GM23338 (cell line): ENCODE data around the gene PML. TPM values are rescaled to one million over a fixed set of nuclear protein-coding genes. Genes with fewer than 3 reads are reported as not detected.

Experiments
- ATAC-seq: fragments of 200-7000 bp; cut with Tn5 transposase; 3 replicates; pipeline ENCODE4 v1.9.1; 2020
- DNase-seq: peaks from one replicate; pipeline ENCODE4 v3.0.0-alpha.2; 2015; ENCODE audit warnings: low spot score
- H2AFZ ChIP-seq: fragments of 200-600 bp; sonication (generic); 2 replicates; pipeline ENCODE4 v1.8.0; 2016; ENCODE audit warnings: antibody characterized with exemption, mild to moderate bottlenecking, moderate library complexity
- H3F3A ChIP-seq: fragments of 200-600 bp; sonication (generic); replicated peaks from 2 replicates; pipeline ENCODE4 v1.8.0; 2017; ENCODE audit warnings: antibody characterized with exemption, mixed run types, low read depth
- H3K27ac ChIP-seq: fragments of 200-600 bp; sonication (generic); 2 replicates; pipeline ENCODE4 v1.6.1; 2016; ENCODE audit warnings: low read depth
- H3K27me3 ChIP-seq: fragments of 200-600 bp; sonication (generic); 2 replicates; pipeline ENCODE4 v1.8.0; 2016; ENCODE audit warnings: mild to moderate bottlenecking, mixed run types, moderate library complexity; ENCODE audit not compliant: insufficient read depth
- H3K36me3 ChIP-seq: fragments of 200-600 bp; sonication (generic); 2 replicates; pipeline ENCODE4 v1.8.0; 2016; ENCODE audit warnings: mild to moderate bottlenecking; ENCODE audit not compliant: insufficient read depth
- H3K4me1 ChIP-seq: fragments of 200-600 bp; sonication (generic); 2 replicates; pipeline ENCODE4 v1.8.0; 2016; ENCODE audit warnings: mild to moderate bottlenecking, moderate library complexity; ENCODE audit not compliant: insufficient read depth
- H3K4me2 ChIP-seq: fragments of 200-600 bp; sonication (generic); 2 replicates; pipeline ENCODE4 v1.7.1; 2017; ENCODE audit warnings: mixed run types
- H3K4me3 ChIP-seq: fragments of 200-600 bp; sonication (generic); 2 replicates; pipeline ENCODE4 v1.6.1; 2016; ENCODE audit warnings: mixed run types
- H3K79me2 ChIP-seq: fragments of 200-600 bp; sonication (generic); replicated peaks from 2 replicates; pipeline ENCODE4 v1.8.0; 2017; ENCODE audit warnings: mild to moderate bottlenecking; ENCODE audit not compliant: insufficient read depth
- H3K9me2 ChIP-seq: fragments of 200-600 bp; sonication (generic); 2 replicates; pipeline ENCODE4 v1.8.0; 2017; ENCODE audit not compliant: insufficient read depth
- H4K20me1 ChIP-seq: fragments of 200-600 bp; sonication (generic); replicated peaks from 2 replicates; pipeline ENCODE4 v1.8.0; 2017; ENCODE audit warnings: mild to moderate bottlenecking; ENCODE audit not compliant: insufficient read depth
- H3K27ac Mint-ChIP-seq: 2 replicates; pipeline ENCODE4 v1.8.0; 2020; ENCODE audit warnings: inconsistent platforms, mild to moderate bottlenecking, moderate library complexity, mixed read lengths
- H3K27me3 Mint-ChIP-seq: 3 replicates; pipeline ENCODE4 v1.8.0; 2022; ENCODE audit warnings: low read depth, mild to moderate bottlenecking, moderate library complexity, mixed read lengths, inconsistent platforms; ENCODE audit not compliant: insufficient read depth, poor library complexity
- H3K36me3 Mint-ChIP-seq: 3 replicates; pipeline ENCODE4 v1.8.0; 2021; ENCODE audit warnings: low read depth, mild to moderate bottlenecking, inconsistent platforms, moderate library complexity, mixed read lengths
- H3K4me1 Mint-ChIP-seq: 3 replicates; pipeline ENCODE4 v1.8.0; 2020; ENCODE audit warnings: mild to moderate bottlenecking, inconsistent platforms, mixed read lengths
- H3K4me3 Mint-ChIP-seq: 3 replicates; pipeline ENCODE4 v1.8.0; 2021; ENCODE audit warnings: moderate library complexity, mild to moderate bottlenecking, inconsistent platforms, mixed read lengths
- H3K9me3 Mint-ChIP-seq: 3 replicates; pipeline ENCODE4 v1.8.0; 2020; ENCODE audit warnings: moderate library complexity, mild to moderate bottlenecking, inconsistent platforms, mixed read lengths
- CREB1 ChIP-seq: fragments of 250-450 bp; sonication (Bioruptor Pico); IDR thresholded peaks from 2 replicates; pipeline ENCODE4 v1.5.0; 2020; ENCODE audit warnings: low read depth, mild to moderate bottlenecking, moderate library complexity
- EZH2 ChIP-seq: fragments of 200-600 bp; sonication (generic); IDR thresholded peaks from one replicate; pipeline ENCODE4 v1.8.0; 2017; ENCODE audit warnings: antibody characterized with exemption, mild to moderate bottlenecking, low read depth; ENCODE audit not compliant: unreplicated experiment
- EZH2phosphoT487 ChIP-seq: fragments of 200-600 bp; sonication (generic); IDR thresholded peaks from one replicate; pipeline ENCODE4 v1.8.1; 2018; ENCODE audit warnings: antibody characterized with exemption; ENCODE audit not compliant: unreplicated experiment
- JUNB ChIP-seq: IDR thresholded peaks from one replicate; pipeline ENCODE4 v1.6.1; 2016; ENCODE audit warnings: antibody characterized with exemption; ENCODE audit not compliant: unreplicated experiment
- NANOG ChIP-seq: IDR thresholded peaks from 2 replicates; pipeline ENCODE4 v1.6.1; 2016; ENCODE audit warnings: antibody characterized with exemption, borderline replicate concordance
- POLR2AphosphoS5 ChIP-seq: IDR thresholded peaks from 2 replicates; pipeline ENCODE4 v1.6.1; 2016; ENCODE audit warnings: antibody characterized with exemption, low read depth
- STAT1 ChIP-seq: IDR thresholded peaks from one replicate; pipeline ENCODE4 v1.6.1; 2016; ENCODE audit warnings: antibody characterized with exemption; ENCODE audit not compliant: unreplicated experiment
- ZNF114 ChIP-seq: fragments of 250-450 bp; sonication (Bioruptor Pico); IDR thresholded peaks from 2 replicates; pipeline ENCODE4 v1.5.0; 2020; ENCODE audit warnings: mild to moderate bottlenecking, moderate library complexity
- polyA plus RNA-seq: library from polyadenylated mRNA; unstranded; fragments of >200 nt; fragmentation: Nextera tagmentation; extraction: Ambion mirVana; gene quantifications from 2 replicates; pipeline ENCODE4 v1.2.1, GENCODE V29; 2016
- total RNA-seq: library from RNA; depleted of rRNA; stranded (reverse); fragments of >200 nt; shearing (Covaris generic); gene quantifications from 2 replicates; pipeline ENCODE4 v1.2.3, GENCODE V29; 2014
- TF ChIP-seq, protein P1 (sequence below), 2 experiments: fragments of 200-600 bp in 1 of 2; sonication (generic) in 1 of 2; conservative IDR thresholded peaks; 2 replicates each; pipeline versions ENCODE4 v1.5.1 to v1.6.1; 2016 to 2017; ENCODE audit warnings: antibody characterized with exemption in 2 of 2, low read depth in 2 of 2, mild to moderate bottlenecking in 2 of 2, moderate library complexity in 1 of 2
- TF ChIP-seq, protein P2 (sequence below): fragments of 250-450 bp; sonication (Bioruptor Pico); IDR thresholded peaks from 2 replicates; pipeline ENCODE4 v1.5.0; 2020; ENCODE audit warnings: mild to moderate bottlenecking, moderate library complexity
- TF ChIP-seq, protein P3 (sequence below): IDR thresholded peaks from 2 replicates; pipeline ENCODE4 v1.6.1; 2016; ENCODE audit warnings: antibody characterized with exemption

The PML gene
- total and polyA plus RNA-seq, 2 experiments from 2014 or later, result 19.0 to 73.1 TPM

DNA sequence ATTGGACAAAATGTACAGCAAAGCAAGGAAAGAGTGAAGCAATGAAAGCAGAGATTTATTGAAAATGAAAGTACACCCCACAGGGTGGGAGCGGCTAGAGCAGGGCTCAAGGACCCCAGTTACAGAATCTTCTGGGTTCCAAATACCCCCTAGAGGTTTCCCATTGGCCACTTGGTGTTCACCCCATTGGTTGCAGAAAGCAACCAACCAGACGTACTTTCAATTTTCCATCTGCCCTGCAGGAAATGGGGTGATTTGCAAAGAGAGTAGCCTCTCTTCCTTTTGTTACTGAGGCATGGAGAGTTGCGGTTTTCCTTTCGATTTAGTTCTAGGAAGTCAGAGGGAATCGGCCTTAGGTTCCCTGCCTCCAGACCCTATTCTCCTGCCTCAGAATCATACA lies 2.4 kb downstream of the PML start:
- Histone ChIP-seq H3F3A (no peaks in the 10 kb centered on the region), H3K27ac (no peak overlapping the region), H3K4me3 (peak overlapping the region; percentile 10; the same call in 1 of the 2 replicates), H3K27me3 (peaks cover 4% of the 10 kb centered on the region; the same call in 1 of the 2 replicates), H3K9me2 (no peaks in the 10 kb centered on the region), H3K36me3 (peaks cover 12% of the 10 kb centered on the region; the same call in 1 of the 2 replicates), H4K20me1 (peaks cover 13% of the 10 kb centered on the region), H3K4me2 (peak overlapping the region; percentile 2; the same call in 1 of the 2 replicates), H3K4me1 (peaks cover 9% of the 10 kb centered on the region), H2AFZ (no peak overlapping the region), H3K79me2 (peaks cover 48% of the 10 kb centered on the region)
- Mint-ChIP-seq H3K4me3 (peak overlapping the region; percentile 16; the same call in 2 of the 3 replicates), H3K36me3 (peaks cover 10% of the 10 kb centered on the region; the same call in 2 of the 3 replicates), H3K4me1 (peaks cover 21% of the 10 kb centered on the region), H3K9me3 (no peaks in the 10 kb centered on the region), H3K27me3 (peaks cover 18% of the 10 kb centered on the region), H3K27ac (peak overlapping the region; percentile 59; the same call in 1 of the 2 replicates)
- TF ChIP-seq EZH2 (no peak), POLR2AphosphoS5 (no peak), JUNB (no peak), NANOG (no peak), CREB1 (no peak), STAT1 (no peak), EZH2phosphoT487 (no peak), ZNF114 (CRISPR knock-in tag) (no peak)
- TF ChIP-seq, protein P1, sequence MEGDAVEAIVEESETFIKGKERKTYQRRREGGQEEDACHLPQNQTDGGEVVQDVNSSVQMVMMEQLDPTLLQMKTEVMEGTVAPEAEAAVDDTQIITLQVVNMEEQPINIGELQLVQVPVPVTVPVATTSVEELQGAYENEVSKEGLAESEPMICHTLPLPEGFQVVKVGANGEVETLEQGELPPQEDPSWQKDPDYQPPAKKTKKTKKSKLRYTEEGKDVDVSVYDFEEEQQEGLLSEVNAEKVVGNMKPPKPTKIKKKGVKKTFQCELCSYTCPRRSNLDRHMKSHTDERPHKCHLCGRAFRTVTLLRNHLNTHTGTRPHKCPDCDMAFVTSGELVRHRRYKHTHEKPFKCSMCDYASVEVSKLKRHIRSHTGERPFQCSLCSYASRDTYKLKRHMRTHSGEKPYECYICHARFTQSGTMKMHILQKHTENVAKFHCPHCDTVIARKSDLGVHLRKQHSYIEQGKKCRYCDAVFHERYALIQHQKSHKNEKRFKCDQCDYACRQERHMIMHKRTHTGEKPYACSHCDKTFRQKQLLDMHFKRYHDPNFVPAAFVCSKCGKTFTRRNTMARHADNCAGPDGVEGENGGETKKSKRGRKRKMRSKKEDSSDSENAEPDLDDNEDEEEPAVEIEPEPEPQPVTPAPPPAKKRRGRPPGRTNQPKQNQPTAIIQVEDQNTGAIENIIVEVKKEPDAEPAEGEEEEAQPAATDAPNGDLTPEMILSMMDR (conservative IDR thresholded peaks at IDR 0.05; ENCODE audit: low read depth in 2 of 2), result no peak
- TF ChIP-seq, protein P2, sequence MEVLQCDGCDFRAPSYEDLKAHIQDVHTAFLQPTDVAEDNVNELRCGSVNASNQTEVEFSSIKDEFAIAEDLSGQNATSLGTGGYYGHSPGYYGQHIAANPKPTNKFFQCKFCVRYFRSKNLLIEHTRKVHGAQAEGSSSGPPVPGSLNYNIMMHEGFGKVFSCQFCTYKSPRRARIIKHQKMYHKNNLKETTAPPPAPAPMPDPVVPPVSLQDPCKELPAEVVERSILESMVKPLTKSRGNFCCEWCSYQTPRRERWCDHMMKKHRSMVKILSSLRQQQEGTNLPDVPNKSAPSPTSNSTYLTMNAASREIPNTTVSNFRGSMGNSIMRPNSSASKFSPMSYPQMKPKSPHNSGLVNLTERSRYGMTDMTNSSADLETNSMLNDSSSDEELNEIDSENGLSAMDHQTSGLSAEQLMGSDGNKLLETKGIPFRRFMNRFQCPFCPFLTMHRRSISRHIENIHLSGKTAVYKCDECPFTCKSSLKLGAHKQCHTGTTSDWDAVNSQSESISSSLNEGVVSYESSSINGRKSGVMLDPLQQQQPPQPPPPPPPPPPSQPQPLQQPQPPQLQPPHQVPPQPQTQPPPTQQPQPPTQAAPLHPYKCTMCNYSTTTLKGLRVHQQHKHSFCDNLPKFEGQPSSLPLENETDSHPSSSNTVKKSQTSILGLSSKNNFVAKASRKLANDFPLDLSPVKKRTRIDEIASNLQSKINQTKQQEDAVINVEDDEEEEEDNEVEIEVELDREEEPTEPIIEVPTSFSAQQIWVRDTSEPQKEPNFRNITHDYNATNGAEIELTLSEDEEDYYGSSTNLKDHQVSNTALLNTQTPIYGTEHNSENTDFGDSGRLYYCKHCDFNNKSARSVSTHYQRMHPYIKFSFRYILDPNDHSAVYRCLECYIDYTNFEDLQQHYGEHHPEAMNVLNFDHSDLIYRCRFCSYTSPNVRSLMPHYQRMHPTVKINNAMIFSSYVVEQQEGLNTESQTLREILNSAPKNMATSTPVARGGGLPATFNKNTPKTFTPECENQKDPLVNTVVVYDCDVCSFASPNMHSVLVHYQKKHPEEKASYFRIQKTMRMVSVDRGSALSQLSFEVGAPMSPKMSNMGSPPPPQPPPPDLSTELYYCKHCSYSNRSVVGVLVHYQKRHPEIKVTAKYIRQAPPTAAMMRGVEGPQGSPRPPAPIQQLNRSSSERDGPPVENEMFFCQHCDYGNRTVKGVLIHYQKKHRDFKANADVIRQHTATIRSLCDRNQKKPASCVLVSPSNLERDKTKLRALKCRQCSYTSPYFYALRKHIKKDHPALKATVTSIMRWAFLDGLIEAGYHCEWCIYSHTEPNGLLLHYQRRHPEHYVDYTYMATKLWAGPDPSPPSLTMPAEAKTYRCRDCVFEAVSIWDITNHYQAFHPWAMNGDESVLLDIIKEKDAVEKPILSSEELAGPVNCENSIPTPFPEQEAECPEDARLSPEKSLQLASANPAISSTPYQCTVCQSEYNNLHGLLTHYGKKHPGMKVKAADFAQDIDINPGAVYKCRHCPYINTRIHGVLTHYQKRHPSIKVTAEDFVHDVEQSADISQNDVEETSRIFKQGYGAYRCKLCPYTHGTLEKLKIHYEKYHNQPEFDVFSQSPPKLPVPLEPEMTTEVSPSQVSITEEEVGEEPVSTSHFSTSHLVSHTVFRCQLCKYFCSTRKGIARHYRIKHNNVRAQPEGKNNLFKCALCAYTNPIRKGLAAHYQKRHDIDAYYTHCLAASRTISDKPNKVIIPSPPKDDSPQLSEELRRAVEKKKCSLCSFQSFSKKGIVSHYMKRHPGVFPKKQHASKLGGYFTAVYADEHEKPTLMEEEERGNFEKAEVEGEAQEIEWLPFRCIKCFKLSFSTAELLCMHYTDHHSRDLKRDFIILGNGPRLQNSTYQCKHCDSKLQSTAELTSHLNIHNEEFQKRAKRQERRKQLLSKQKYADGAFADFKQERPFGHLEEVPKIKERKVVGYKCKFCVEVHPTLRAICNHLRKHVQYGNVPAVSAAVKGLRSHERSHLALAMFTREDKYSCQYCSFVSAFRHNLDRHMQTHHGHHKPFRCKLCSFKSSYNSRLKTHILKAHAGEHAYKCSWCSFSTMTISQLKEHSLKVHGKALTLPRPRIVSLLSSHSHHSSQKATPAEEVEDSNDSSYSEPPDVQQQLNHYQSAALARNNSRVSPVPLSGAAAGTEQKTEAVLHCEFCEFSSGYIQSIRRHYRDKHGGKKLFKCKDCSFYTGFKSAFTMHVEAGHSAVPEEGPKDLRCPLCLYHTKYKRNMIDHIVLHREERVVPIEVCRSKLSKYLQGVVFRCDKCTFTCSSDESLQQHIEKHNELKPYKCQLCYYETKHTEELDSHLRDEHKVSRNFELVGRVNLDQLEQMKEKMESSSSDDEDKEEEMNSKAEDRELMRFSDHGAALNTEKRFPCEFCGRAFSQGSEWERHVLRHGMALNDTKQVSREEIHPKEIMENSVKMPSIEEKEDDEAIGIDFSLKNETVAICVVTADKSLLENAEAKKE (CRISPR knock-in tag), result no peak
- TF ChIP-seq, protein P3, sequence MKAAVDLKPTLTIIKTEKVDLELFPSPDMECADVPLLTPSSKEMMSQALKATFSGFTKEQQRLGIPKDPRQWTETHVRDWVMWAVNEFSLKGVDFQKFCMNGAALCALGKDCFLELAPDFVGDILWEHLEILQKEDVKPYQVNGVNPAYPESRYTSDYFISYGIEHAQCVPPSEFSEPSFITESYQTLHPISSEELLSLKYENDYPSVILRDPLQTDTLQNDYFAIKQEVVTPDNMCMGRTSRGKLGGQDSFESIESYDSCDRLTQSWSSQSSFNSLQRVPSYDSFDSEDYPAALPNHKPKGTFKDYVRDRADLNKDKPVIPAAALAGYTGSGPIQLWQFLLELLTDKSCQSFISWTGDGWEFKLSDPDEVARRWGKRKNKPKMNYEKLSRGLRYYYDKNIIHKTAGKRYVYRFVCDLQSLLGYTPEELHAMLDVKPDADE, result no peak
- peak; percentile 41 for DNase-seq
- ATAC-seq, result no peak
